MCF 10A (cell line): Measurements from ENCODE around the gene HSP90AB1. TPM values are rescaled to one million over a fixed set of nuclear protein-coding genes. Genes with fewer than 3 reads are reported as not detected.

Source experiments
- BruUV-seq: library from RNA; stranded (reverse); fragments of 400-500 nt; replicated peaks from 2 replicates; lab custom pipeline; 2021; lab: Mats Ljungman, UMichigan
- CTCF ChIA-PET: fragments of 300-600 bp; sonication (Branson Sonifier 250); formaldehyde crosslinking; extraction: SDS; loops from one replicate; lab custom pipeline; 2021; ENCODE audit warnings: antibody characterized with exemption, inconsistent platforms; lab: Yijun Ruan, JAX
- POLR2A ChIA-PET: fragments of 300-600, 350-650 bp; sonication (Branson Sonifier 250); formaldehyde crosslinking; extraction: SDS; loops from one replicate; lab custom pipeline; 2020; ENCODE audit warnings: antibody characterized with exemption, inconsistent platforms; lab: Yijun Ruan, JAX
- DNase-seq: peaks from one replicate; pipeline ENCODE4 v3.0.0-alpha.2; 2018; ENCODE audit not compliant: unreplicated experiment
- H3K27ac Mint-ChIP-seq: one replicate; pipeline ENCODE4 v1.8.0; 2022; ENCODE audit warnings: mild to moderate bottlenecking, low read depth, mixed read lengths; ENCODE audit not compliant: unreplicated experiment
- H3K27me3 Mint-ChIP-seq: one replicate; pipeline ENCODE4 v1.8.0; 2022; ENCODE audit warnings: mixed read lengths; ENCODE audit not compliant: insufficient read depth, unreplicated experiment
- H3K36me3 Mint-ChIP-seq: one replicate; pipeline ENCODE4 v1.8.0; 2022; ENCODE audit warnings: mild to moderate bottlenecking, moderate library complexity, mixed read lengths; ENCODE audit not compliant: insufficient read depth, unreplicated experiment
- H3K4me1 Mint-ChIP-seq: one replicate; pipeline ENCODE4 v1.8.0; 2022; ENCODE audit warnings: mixed read lengths; ENCODE audit not compliant: insufficient read depth, unreplicated experiment
- H3K4me3 Mint-ChIP-seq: one replicate; pipeline ENCODE4 v1.8.0; 2022; ENCODE audit warnings: mild to moderate bottlenecking, moderate library complexity, mixed read lengths; ENCODE audit not compliant: unreplicated experiment
- H3K9me3 Mint-ChIP-seq: one replicate; pipeline ENCODE4 v1.8.0; 2022; ENCODE audit warnings: mixed read lengths; ENCODE audit not compliant: unreplicated experiment
- CTCF ChIP-seq: fragments of 200-600 bp; IDR thresholded peaks from one replicate; pipeline ENCODE4 v1.8.0; 2022; ENCODE audit warnings: antibody characterized with exemption, mild to moderate bottlenecking; ENCODE audit not compliant: unreplicated experiment
- intact Hi-C: fragments of 100-400 bp; cut with micrococcal nuclease; formaldehyde crosslinking; loops from 2 replicates; pipeline ENCODE4 v1.14.1; 2022
- total RNA-seq: library from RNA; stranded (reverse); gene quantifications from 2 replicates; pipeline ENCODE4 v1.2.3, GENCODE V29; 2022

Gene HSP90AB1
- total RNA-seq, 1 experiment from 2014 or later = 577 TPM

DNA sequence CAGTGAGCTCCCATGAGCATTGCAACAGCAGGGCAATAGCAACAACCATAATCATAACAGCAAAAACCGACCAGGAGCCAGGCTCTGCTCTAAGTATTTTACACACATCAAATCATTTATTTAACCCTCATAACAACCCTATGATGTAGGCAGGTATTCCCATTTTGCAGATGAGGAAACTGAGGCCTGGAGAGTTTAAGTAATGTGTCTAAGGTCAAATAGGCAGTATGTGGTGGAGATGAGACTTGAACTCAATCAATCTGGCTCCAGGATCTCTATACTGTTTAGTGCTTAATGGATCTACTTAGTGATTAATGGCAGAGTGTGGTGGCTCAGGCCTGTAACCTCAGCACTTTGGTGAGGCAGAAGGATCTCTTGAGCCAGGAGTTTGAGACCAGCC is 26.7 kb downstream of the HSP90AB1 start:
- TF ChIP-seq CTCF = no peak
- Mint-ChIP-seq H3K27ac (no peak overlapping the region), H3K9me3 (no peaks in the 10 kb centered on the region), H3K36me3 (no peaks in the 10 kb centered on the region), H3K4me1 (no peaks in the 10 kb centered on the region), H3K4me3 (no peak overlapping the region), H3K27me3 (peaks cover 51% of the 10 kb centered on the region)
- no peak for DNase-seq
- no TSS peak for BruUV-seq
- POLR2A ChIA-PET = no interaction called here
- intact Hi-C loops = no loop called here
- CTCF ChIA-PET = interaction anchor here (1.6 kb wide), 1 partner anchor 65 kb away, joined by 6 read pairs; no protein-coding TSS in a partner anchor

- no peak for DNase-seq
- ChIA-PET POLR2A (no interaction called here), CTCF (interaction anchor here (0.7 kb wide), 1 partner anchor 17 kb away, joined by 3 read pairs; no protein-coding TSS in a partner anchor)
- Mint-ChIP-seq H3K9me3 (no peaks in the 10 kb centered on the region), H3K27ac (no peak overlapping the region), H3K36me3 (no peaks in the 10 kb centered on the region), H3K4me3 (no peak overlapping the region), H3K27me3 (peaks cover 54% of the 10 kb centered on the region), H3K4me1 (no peaks in the 10 kb centered on the region)
- TF ChIP-seq CTCF = no peak
- BruUV-seq = no TSS peak
- intact Hi-C loops = no loop called here
Observed at GRCh38 chr6:44275271-44275748, 28.4 kb downstream of the HSP90AB1 start.

DNA sequence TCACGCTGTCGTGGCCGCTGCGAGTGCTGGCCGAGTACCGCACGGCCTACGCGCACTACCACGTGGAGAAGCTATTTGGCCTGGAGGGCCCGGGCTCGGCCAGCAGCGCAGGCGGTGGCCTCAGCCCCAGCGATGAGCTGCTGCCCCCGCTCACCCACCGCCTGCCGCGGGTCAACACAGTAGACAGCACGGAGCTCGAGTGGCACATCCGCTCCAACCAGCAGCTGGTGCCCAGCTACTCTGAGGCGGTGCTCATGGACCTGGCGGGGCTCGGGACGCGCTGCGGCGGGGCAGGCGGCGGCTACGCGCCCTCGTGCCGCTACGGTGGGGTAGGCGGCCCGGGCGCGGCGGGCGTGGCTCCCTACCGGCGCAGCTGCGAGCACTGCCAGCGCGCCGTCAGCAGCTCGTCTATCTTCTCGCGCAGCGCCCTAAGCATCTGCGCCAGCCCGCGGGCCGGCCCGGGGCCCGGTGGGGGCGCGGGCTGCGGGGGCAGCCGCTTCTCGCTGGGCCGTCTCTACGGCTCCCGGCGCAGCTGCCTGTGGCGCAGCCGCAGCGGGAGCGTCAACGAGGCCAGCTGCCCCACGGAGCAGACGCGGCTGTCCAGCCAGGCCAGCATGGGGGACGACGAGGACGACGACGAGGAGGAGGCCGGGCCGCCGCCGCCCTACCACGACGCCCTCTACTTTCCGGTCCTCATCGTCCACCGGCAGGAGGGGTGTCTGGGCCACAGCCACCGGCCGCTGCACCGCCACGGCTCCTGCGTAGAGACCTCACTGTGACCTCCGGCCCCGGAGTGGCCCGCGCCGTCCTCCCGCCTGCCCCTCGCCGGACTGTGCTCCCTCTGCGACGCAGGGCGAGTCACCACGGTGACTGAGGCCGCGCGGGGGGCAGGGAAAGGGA is 29.1 kb downstream of the HSP90AB1 start:
- intact Hi-C loops = no loop called here
- no peak for DNase-seq
- BruUV-seq = no TSS peak
- TF ChIP-seq CTCF = no peak
- Mint-ChIP-seq H3K4me3 (no peak overlapping the region), H3K36me3 (no peaks in the 10 kb centered on the region), H3K9me3 (no peaks in the 10 kb centered on the region), H3K27me3 (peaks cover 51% of the 10 kb centered on the region), H3K27ac (no peak overlapping the region), H3K4me1 (no peaks in the 10 kb centered on the region)
- ChIA-PET POLR2A (no interaction called here), CTCF (no interaction called here)
